ENCODE data around the gene CEP131.

Gene CEP131

DNA sequence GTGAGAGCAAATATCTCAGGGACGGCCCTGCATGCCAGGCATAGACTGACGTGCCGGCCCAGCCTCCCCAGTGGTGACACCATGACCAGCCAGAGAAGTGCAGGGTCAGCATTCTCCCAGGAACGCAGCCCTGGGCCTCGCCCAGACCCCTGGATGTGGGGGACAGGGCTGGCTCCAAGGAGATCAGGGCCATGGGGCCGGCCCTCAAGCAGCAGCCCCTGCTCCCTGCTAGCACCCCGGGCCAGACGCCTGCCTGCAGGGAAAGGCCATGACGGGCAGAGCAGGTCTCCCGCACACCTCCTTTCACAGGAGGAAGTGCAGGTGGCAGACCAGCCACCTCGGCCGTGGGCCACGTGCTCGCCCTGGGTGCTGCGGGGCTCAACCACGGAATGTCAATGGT is 25.9 kb upstream of the CEP131 start:
- TF ChIP-seq, protein P1, sequence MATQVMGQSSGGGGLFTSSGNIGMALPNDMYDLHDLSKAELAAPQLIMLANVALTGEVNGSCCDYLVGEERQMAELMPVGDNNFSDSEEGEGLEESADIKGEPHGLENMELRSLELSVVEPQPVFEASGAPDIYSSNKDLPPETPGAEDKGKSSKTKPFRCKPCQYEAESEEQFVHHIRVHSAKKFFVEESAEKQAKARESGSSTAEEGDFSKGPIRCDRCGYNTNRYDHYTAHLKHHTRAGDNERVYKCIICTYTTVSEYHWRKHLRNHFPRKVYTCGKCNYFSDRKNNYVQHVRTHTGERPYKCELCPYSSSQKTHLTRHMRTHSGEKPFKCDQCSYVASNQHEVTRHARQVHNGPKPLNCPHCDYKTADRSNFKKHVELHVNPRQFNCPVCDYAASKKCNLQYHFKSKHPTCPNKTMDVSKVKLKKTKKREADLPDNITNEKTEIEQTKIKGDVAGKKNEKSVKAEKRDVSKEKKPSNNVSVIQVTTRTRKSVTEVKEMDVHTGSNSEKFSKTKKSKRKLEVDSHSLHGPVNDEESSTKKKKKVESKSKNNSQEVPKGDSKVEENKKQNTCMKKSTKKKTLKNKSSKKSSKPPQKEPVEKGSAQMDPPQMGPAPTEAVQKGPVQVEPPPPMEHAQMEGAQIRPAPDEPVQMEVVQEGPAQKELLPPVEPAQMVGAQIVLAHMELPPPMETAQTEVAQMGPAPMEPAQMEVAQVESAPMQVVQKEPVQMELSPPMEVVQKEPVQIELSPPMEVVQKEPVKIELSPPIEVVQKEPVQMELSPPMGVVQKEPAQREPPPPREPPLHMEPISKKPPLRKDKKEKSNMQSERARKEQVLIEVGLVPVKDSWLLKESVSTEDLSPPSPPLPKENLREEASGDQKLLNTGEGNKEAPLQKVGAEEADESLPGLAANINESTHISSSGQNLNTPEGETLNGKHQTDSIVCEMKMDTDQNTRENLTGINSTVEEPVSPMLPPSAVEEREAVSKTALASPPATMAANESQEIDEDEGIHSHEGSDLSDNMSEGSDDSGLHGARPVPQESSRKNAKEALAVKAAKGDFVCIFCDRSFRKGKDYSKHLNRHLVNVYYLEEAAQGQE (IDR thresholded peaks at IDR 0.05; ENCODE audit: insufficient read depth in 1 of 2, low read depth in 2 of 2, low read length in 2 of 2), result no peak
- TF ChIP-seq SIN3A (IDR thresholded peaks at IDR 0.05; ENCODE audit: borderline replicate concordance, insufficient read depth, low read length) (no peak), TAF1 (IDR thresholded peaks at IDR 0.05; ENCODE audit: borderline replicate concordance, insufficient read depth, low read length) (no peak), FOXP2 (optimal IDR thresholded peaks at IDR 0.05; ENCODE audit: borderline replicate concordance, extremely low read depth, extremely low read length, insufficient read depth) (no peak), POLR2AphosphoS5 (IDR thresholded peaks at IDR 0.05; ENCODE audit: low read depth, low read length) (no peak)

DNA sequence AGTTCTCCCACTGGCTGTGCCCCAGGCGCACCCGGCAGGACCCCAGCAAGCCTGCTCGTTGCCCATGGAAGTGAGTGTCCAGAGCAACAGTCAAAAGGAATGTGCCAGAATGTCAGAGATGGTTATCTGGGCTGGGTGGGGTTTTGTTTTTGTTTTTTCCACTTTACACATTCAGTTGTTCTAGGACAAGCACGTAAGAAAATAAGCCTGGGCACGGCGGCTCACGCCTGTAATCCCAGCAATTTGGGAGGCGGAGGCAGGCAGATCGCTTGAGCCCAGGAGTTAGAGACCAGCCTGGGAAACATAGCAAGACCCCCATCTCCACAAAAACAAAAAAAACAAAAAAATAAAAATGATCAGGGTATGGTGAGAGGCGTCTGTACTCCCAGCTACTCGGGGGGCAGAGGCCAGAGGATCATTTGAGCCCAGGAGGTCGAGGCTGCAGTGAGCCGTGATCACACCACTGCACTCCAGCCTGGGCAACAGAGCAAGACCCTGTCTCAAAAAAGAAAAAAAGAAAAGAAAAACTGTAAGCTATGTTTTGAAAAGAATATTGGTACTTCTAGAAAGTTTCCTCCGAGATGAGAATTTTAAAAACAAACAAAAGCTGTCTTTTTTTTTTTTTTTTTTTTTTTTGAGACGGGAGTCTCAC is 24.7 kb upstream of the CEP131 start:
- TF ChIP-seq SIN3A (IDR thresholded peaks at IDR 0.05; ENCODE audit: borderline replicate concordance, insufficient read depth, low read length), result no peak
- no peak for TF ChIP-seq FOXP2 (optimal IDR thresholded peaks at IDR 0.05; ENCODE audit: borderline replicate concordance, extremely low read depth, extremely low read length, insufficient read depth)
- TF ChIP-seq, protein P1 (IDR thresholded peaks at IDR 0.05; ENCODE audit: insufficient read depth in 1 of 2, low read depth in 2 of 2, low read length in 2 of 2), result no peak
- TF ChIP-seq TAF1 (IDR thresholded peaks at IDR 0.05; ENCODE audit: borderline replicate concordance, insufficient read depth, low read length), result no peak
- no peak for TF ChIP-seq POLR2AphosphoS5 (IDR thresholded peaks at IDR 0.05; ENCODE audit: low read depth, low read length)

GRCh38 chr17:81246679-81247338 is 24.0 kb upstream of the CEP131 start:
- TF ChIP-seq FOXP2 (optimal IDR thresholded peaks at IDR 0.05; ENCODE audit: borderline replicate concordance, extremely low read depth, extremely low read length, insufficient read depth) (no peak), TAF1 (IDR thresholded peaks at IDR 0.05; ENCODE audit: borderline replicate concordance, insufficient read depth, low read length) (no peak), POLR2AphosphoS5 (IDR thresholded peaks at IDR 0.05; ENCODE audit: low read depth, low read length) (no peak), SIN3A (IDR thresholded peaks at IDR 0.05; ENCODE audit: borderline replicate concordance, insufficient read depth, low read length) (no peak)
- TF ChIP-seq, protein P1 (IDR thresholded peaks at IDR 0.05; ENCODE audit: insufficient read depth in 1 of 2, low read depth in 2 of 2, low read length in 2 of 2), result no peak

GRCh38 chr17:81246343-81246670 is 23.5 kb upstream of the CEP131 start:
- TF ChIP-seq TAF1 (IDR thresholded peaks at IDR 0.05; ENCODE audit: borderline replicate concordance, insufficient read depth, low read length) (no peak), POLR2AphosphoS5 (IDR thresholded peaks at IDR 0.05; ENCODE audit: low read depth, low read length) (no peak), SIN3A (IDR thresholded peaks at IDR 0.05; ENCODE audit: borderline replicate concordance, insufficient read depth, low read length) (no peak)
- TF ChIP-seq, protein P1 (IDR thresholded peaks at IDR 0.05; ENCODE audit: insufficient read depth in 1 of 2, low read depth in 2 of 2, low read length in 2 of 2), result no peak

All from PFSK-1 (cell line).